Suprapubic skin (tissue), 4 donors: ENCODE measurements around the gene PTPRM. TPM values are rescaled to one million over a fixed set of nuclear protein-coding genes. Genes with fewer than 3 reads are reported as not detected.

Source experiments
- DNase-seq, 2 donors: peaks; one replicate each; pipeline ENCODE4 v3.0.0-alpha.2; 2019; ENCODE audit warnings: low spot score in 2 of 2
- H3K27ac ChIP-seq: fragments of 200-600 bp; sonication (generic); one replicate; pipeline ENCODE4 v1.5.1; 2019
- H3K27me3 ChIP-seq: fragments of 200-600 bp; sonication (generic); one replicate; pipeline ENCODE4 v1.5.1; 2019
- H3K36me3 ChIP-seq: fragments of 200-600 bp; sonication (generic); one replicate; pipeline ENCODE4 v1.5.1; 2019
- H3K4me1 ChIP-seq: fragments of 200-600 bp; sonication (generic); one replicate; pipeline ENCODE4 v1.5.1; 2019
- H3K4me3 ChIP-seq: fragments of 200-600 bp; sonication (generic); one replicate; pipeline ENCODE4 v1.5.1; 2019; ENCODE audit warnings: mild to moderate bottlenecking
- H3K9me3 ChIP-seq: fragments of 200-600 bp; sonication (generic); one replicate; pipeline ENCODE4 v1.5.1; 2019
- EP300 ChIP-seq: sonication (generic); formaldehyde crosslinking; IDR thresholded peaks from one replicate; pipeline ENCODE4 v1.6.1; 2017; ENCODE audit warnings: antibody characterized with exemption
- POLR2A ChIP-seq, 2 donors: fragments of 450-650 bp; IDR thresholded peaks; one replicate each; pipeline ENCODE4 v1.6.1; 2017; ENCODE audit warnings: antibody characterized with exemption in 2 of 2, mild to moderate bottlenecking in 2 of 2, moderate library complexity in 2 of 2
- POLR2AphosphoS5 ChIP-seq, 3 donors: sonication (generic); formaldehyde crosslinking; IDR thresholded peaks; one replicate each; pipeline ENCODE4 v1.6.1; 2017; ENCODE audit warnings: antibody characterized with exemption in 3 of 3
- WGBS: methylation state at CpG from one replicate; pipeline ENCODE4 v1.1.5; 2018; 5-methylcytosine and 5-hydroxymethylcytosine counted together
- total RNA-seq, 4 donors: library from RNA; depleted of rRNA; stranded (reverse); fragments of >200 nt; gene quantifications; one replicate each; pipeline ENCODE4 v1.1.0, GENCODE V29; 2016
- TF ChIP-seq, protein P1 (sequence below), 2 donors: fragments of 200-600 bp in 1 of 2; fragments of 450-650 bp in 1 of 2; sonication (generic) in 1 of 2; IDR thresholded peaks; one replicate each; pipeline ENCODE4 v1.5.1; 2016 to 2019; ENCODE audit warnings: antibody characterized with exemption in 2 of 2, mild to moderate bottlenecking in 1 of 2, moderate library complexity in 1 of 2

The PTPRM gene
- total RNA-seq, 4 donors from 2014 or later, result 19.8 to 73.7 (median 40.0) TPM

DNA sequence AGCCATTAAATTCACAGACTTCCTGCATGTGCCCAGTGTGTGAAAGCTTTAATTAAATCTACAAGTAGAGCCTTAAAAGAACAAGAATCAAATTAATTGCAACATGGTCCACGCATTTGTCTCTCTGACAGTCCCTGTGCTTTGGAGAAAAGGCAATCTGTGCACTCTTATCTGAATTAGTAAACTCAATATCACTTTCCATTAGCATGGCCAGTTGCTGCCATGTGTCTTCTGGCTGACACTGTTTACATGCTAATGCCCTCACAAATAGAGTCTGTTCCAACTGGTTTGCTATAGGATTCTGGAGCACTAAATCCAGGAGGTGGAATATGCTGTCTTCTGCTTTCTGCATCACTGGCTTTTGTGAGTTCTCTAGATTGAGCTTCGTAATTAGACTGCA, 607.7 kb downstream of the PTPRM start:
- Histone ChIP-seq H3K4me3 (no peak overlapping the region), H3K27ac (no peak overlapping the region), H3K36me3 (no peaks in the 10 kb centered on the region), H3K27me3 (no peaks in the 10 kb centered on the region), H3K4me1 (peaks cover 14% of the 10 kb centered on the region), H3K9me3 (no peaks in the 10 kb centered on the region)
- TF ChIP-seq POLR2A (IDR thresholded peaks at IDR 0.05), result no peak
- TF ChIP-seq, protein P1, sequence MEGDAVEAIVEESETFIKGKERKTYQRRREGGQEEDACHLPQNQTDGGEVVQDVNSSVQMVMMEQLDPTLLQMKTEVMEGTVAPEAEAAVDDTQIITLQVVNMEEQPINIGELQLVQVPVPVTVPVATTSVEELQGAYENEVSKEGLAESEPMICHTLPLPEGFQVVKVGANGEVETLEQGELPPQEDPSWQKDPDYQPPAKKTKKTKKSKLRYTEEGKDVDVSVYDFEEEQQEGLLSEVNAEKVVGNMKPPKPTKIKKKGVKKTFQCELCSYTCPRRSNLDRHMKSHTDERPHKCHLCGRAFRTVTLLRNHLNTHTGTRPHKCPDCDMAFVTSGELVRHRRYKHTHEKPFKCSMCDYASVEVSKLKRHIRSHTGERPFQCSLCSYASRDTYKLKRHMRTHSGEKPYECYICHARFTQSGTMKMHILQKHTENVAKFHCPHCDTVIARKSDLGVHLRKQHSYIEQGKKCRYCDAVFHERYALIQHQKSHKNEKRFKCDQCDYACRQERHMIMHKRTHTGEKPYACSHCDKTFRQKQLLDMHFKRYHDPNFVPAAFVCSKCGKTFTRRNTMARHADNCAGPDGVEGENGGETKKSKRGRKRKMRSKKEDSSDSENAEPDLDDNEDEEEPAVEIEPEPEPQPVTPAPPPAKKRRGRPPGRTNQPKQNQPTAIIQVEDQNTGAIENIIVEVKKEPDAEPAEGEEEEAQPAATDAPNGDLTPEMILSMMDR (IDR thresholded peaks at IDR 0.05), result no peak
- no peak for TF ChIP-seq POLR2AphosphoS5 (IDR thresholded peaks at IDR 0.05)
- no peak for TF ChIP-seq EP300
- WGBS, result 96% methylated on average over 2 of the region's 2 CpGs
- DNase-seq, result no peak

DNA sequence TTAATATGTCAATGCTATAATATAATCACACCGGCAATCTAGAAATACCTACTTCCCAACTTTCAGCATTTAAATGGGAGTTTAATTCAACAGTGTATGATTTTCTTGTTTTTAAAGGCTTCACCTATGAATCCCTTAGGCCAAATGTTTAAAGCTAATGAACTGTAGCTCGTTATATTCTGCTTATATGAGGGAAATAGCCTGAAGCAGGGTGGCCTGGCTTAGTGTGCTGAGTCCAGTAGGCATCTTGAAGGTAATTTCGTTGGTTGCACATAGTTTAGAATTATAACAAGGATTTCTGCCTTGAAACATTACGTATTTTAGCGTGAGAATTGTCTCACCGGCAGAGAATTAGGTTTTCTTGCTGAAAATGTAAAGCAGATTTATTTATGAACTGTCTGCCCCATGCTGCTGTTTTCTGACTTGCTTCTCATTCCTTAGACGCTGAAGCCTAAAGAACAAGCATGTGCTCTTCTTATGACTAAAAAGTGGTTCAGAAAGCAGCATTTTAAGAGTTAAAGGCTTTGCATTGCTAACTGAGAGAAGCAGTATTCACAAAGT, 608.5 kb downstream of the PTPRM start:
- TF ChIP-seq POLR2AphosphoS5 (IDR thresholded peaks at IDR 0.05) (no peak), POLR2A (IDR thresholded peaks at IDR 0.05) (no peak), EP300 (no peak)
- TF ChIP-seq, protein P1 (IDR thresholded peaks at IDR 0.05), result no peak
- no peak overlapping the region for H3K4me3 ChIP-seq
- WGBS, result 73% methylated on average over 7 of the region's 7 CpGs

DNA sequence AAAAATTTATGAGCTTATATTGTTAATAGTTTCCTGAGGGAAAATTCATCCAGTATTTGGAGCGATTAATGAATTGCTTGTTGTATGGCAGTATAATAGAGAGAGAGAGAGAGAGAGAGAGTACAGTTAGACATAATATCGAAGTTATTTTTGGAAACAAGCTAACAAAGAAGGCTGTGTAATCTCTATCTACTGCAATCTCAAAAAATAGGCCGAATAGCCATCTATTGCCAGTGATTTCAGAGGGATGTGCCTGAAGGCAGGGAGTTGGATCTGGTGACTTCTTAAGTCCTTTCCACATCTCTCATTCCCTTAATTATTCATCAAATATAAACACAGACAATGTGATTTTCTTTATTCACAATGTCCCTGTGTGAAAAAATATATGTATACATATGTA, 609.0 kb downstream of the PTPRM start:
- Histone ChIP-seq H3K27me3 (no peaks in the 10 kb centered on the region), H3K4me3 (no peak overlapping the region), H3K4me1 (peaks cover 14% of the 10 kb centered on the region), H3K9me3 (no peaks in the 10 kb centered on the region), H3K27ac (no peak overlapping the region), H3K36me3 (no peaks in the 10 kb centered on the region)
- TF ChIP-seq POLR2AphosphoS5 (IDR thresholded peaks at IDR 0.05) (no peak), EP300 (no peak), POLR2A (IDR thresholded peaks at IDR 0.05) (no peak)
- TF ChIP-seq, protein P1 (IDR thresholded peaks at IDR 0.05), result no peak
- DNase-seq, result no peak
- 47% methylated on average over 3 of the region's 3 CpGs for WGBS

More for the DNA sequence above, 608.5 kb downstream of the PTPRM start:
- Histone ChIP-seq H3K9me3 (no peaks in the 10 kb centered on the region), H3K27ac (no peak overlapping the region), H3K27me3 (no peaks in the 10 kb centered on the region), H3K36me3 (no peaks in the 10 kb centered on the region), H3K4me1 (peaks cover 14% of the 10 kb centered on the region)
- DNase-seq, result no peak

DNA sequence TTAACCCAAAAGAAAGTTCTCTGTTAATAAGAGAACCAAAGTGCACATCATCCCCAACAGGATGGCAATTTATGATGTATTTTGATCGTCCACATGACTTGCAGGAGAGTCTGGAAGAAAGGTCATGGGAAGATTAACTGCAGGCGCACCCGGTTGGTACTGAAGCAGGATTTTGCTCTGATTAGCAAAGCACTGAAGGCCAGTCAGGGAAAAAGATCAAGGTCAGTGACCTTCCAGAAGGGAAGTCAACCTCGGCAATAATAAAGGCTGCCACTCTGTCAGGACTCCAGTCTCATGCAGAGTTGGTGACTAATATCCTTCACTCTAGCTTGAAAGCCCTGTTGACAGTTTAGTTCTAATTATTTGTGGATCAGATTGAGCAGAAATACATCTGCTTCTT, 609.4 kb downstream of the PTPRM start:
- no peaks in the 10 kb centered on the region for H3K27me3 ChIP-seq
- H3K27ac ChIP-seq, result no peak overlapping the region
- no peak overlapping the region for H3K4me3 ChIP-seq
- H3K36me3 ChIP-seq, result no peaks in the 10 kb centered on the region
- H3K9me3 ChIP-seq, result no peaks in the 10 kb centered on the region
- H3K4me1 ChIP-seq, result peaks cover 14% of the 10 kb centered on the region
- WGBS, result 68% methylated on average over 4 of the region's 4 CpGs
- no peak for DNase-seq
- no peak for TF ChIP-seq EP300
- TF ChIP-seq POLR2AphosphoS5 (IDR thresholded peaks at IDR 0.05), result no peak
- no peak for TF ChIP-seq POLR2A (IDR thresholded peaks at IDR 0.05)
- TF ChIP-seq, protein P1 (IDR thresholded peaks at IDR 0.05), result no peak

DNA sequence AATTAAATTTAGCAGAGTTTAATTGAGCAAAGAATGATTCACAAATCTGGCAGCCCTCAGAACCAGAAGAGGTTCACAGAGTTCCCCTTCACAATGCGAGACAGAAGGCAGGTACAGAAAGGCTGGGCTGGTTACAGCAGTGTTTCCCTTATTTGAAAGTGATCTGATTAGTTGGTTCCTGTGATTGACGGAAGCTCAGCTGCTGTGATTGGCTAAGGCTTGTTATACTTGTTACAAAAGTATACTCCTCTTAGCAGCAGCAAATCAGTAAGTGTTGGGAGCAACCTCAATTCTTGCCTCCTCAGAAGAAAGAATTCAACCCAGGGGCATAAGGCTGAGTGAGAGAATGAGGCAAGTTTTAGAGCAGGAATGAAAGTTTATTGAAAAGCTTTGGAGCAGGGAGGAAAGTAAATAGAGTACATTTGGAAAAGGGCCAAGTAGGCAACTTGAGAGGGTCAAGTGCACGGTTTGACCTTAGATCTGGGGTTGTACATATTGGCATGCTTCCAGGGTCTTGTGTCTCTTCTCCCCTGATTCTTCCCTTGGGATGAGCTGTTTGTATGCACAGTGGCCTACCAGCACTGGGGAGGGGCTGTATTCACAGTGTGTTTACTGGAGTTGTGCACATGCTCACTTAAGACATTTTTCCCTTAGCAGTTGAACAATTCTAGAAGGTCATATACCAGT, 610.4 kb downstream of the PTPRM start:
- Histone ChIP-seq H3K4me1 (peaks cover 14% of the 10 kb centered on the region), H3K9me3 (no peaks in the 10 kb centered on the region), H3K27ac (no peak overlapping the region), H3K27me3 (no peaks in the 10 kb centered on the region), H3K36me3 (no peaks in the 10 kb centered on the region), H3K4me3 (no peak overlapping the region)
- WGBS, result 39% methylated on average over 3 of the region's 3 CpGs
- DNase-seq, result no peak
- TF ChIP-seq POLR2AphosphoS5 (IDR thresholded peaks at IDR 0.05), result no peak
- TF ChIP-seq EP300, result no peak
- TF ChIP-seq, protein P1 (IDR thresholded peaks at IDR 0.05), result no peak
- no peak for TF ChIP-seq POLR2A (IDR thresholded peaks at IDR 0.05)
